Naive thymus-derived CD4-positive, alpha-beta T cell (primary cell): ENCODE data around the gene AIPL1. TPM values are rescaled to one million over a fixed set of nuclear protein-coding genes. Genes with fewer than 3 reads are reported as not detected.

ENCODE experiments used
- ATAC-seq: fragments of 150-1000 bp; cut with Tn5 transposase; 2 replicates; pipeline ENCODE4 v1.10.0; 2021; ENCODE audit warnings: mild to moderate bottlenecking, moderate library complexity
- CTCF ChIA-PET: fragments of 350-600 bp; sonication (Branson Sonifier 250); formaldehyde crosslinking; loops from one replicate; lab custom pipeline; 2021; ENCODE audit warnings: antibody characterized with exemption; lab: Charles Lee
- POLR2A ChIA-PET: fragments of 350-600 bp; sonication (Branson Sonifier 250); formaldehyde crosslinking; loops from one replicate; lab custom pipeline; 2021; ENCODE audit warnings: antibody characterized with exemption, inconsistent platforms; lab: Charles Lee
- DNase-seq, 9 donors: peaks; one replicate each; pipeline versions ENCODE4 v3.0.0 to v3.0.0-alpha.2; 2020 to 2022; ENCODE audit warnings: mixed read lengths in 1 of 9
- H3K27ac ChIP-seq: one replicate; pipeline ENCODE4 v1.7.0; 2013; ENCODE audit warnings: mild to moderate bottlenecking, low read depth, low read length, moderate library complexity
- H3K27me3 ChIP-seq, 2 donors: one replicate each; pipeline ENCODE4 v1.7.0; 2013; ENCODE audit warnings: low read length in 2 of 2, mild to moderate bottlenecking in 2 of 2, moderate library complexity in 2 of 2; ENCODE audit not compliant: control insufficient read depth in 2 of 2, insufficient read depth in 2 of 2
- H3K36me3 ChIP-seq, 3 experiments: 1 replicate in 2 of 3; 2 replicates in 1 of 3; pipeline ENCODE4 v1.7.0; 2013; ENCODE audit warnings: low read length in 3 of 3, mild to moderate bottlenecking in 3 of 3, moderate library complexity in 1 of 3; ENCODE audit not compliant: insufficient read depth in 3 of 3, control insufficient read depth in 2 of 3
- H3K4me1 ChIP-seq, 2 donors: one replicate each; pipeline ENCODE4 v1.7.0; 2013; ENCODE audit warnings: low read length in 2 of 2, mild to moderate bottlenecking in 2 of 2, moderate library complexity in 1 of 2; ENCODE audit not compliant: control insufficient read depth in 2 of 2, insufficient read depth in 2 of 2
- H3K4me3 ChIP-seq: 2 replicates; pipeline ENCODE4 v1.7.0; 2013; ENCODE audit warnings: mild to moderate bottlenecking, low read length
- H3K9me3 ChIP-seq, 3 experiments: 1 replicate in 2 of 3; 2 replicates in 1 of 3; pipeline ENCODE4 v1.7.0; 2013; ENCODE audit warnings: low read length in 3 of 3; ENCODE audit not compliant: control insufficient read depth in 2 of 3
- H3K27ac Mint-ChIP-seq, 9 donors: one replicate each; pipeline ENCODE4 v1.8.0; 2020 to 2022; ENCODE audit warnings: mixed read lengths in 9 of 9, mild to moderate bottlenecking in 8 of 9, moderate library complexity in 5 of 9, inconsistent platforms in 2 of 9
- H3K27me3 Mint-ChIP-seq, 5 donors: one replicate each; pipeline ENCODE4 v1.8.0; 2021 to 2022; ENCODE audit warnings: mixed read lengths in 5 of 5, mild to moderate bottlenecking in 1 of 5
- H3K36me3 Mint-ChIP-seq, 5 donors: one replicate each; pipeline ENCODE4 v1.8.0; 2020 to 2022; ENCODE audit warnings: mixed read lengths in 5 of 5, mild to moderate bottlenecking in 3 of 5, inconsistent platforms in 1 of 5
- H3K4me1 Mint-ChIP-seq, 7 donors: one replicate each; pipeline ENCODE4 v1.8.0; 2020 to 2022; ENCODE audit warnings: mixed read lengths in 7 of 7, mild to moderate bottlenecking in 3 of 7, inconsistent platforms in 1 of 7
- H3K4me3 Mint-ChIP-seq, 10 donors: one replicate each; pipeline ENCODE4 v1.8.0; 2020 to 2022; ENCODE audit warnings: mild to moderate bottlenecking in 10 of 10, mixed read lengths in 10 of 10, moderate library complexity in 6 of 10, inconsistent platforms in 2 of 10
- H3K9me3 Mint-ChIP-seq, 11 donors: one replicate each; pipeline ENCODE4 v1.8.0; 2020 to 2022; ENCODE audit warnings: mixed read lengths in 11 of 11, mild to moderate bottlenecking in 4 of 11, inconsistent platforms in 1 of 11, moderate library complexity in 1 of 11
- intact Hi-C, 2 donors: fragments of 100-400 bp; cut with micrococcal nuclease; formaldehyde crosslinking; loops; one replicate each; pipeline ENCODE4 v1.15.1; 2023
- polyA plus RNA-seq, 2 donors: library from polyadenylated mRNA; unstranded; fragments of 300-500 nt; fragmentation: Illumina TruSeq; gene quantifications; one replicate each; pipeline ENCODE4 v1.2.3, GENCODE V29; 2021
- total RNA-seq, 6 experiments: library from RNA in 5 of 6; stranded (reverse) in 5 of 6; gene quantifications; 1 replicate in 5 of 6; 2 replicates in 1 of 6; pipeline ENCODE4 v1.2.3 and lab custom pipeline; 2021 to 2026

Gene AIPL1
- total and polyA plus RNA-seq, 7 experiments from 2014 or later, result not detected

DNA sequence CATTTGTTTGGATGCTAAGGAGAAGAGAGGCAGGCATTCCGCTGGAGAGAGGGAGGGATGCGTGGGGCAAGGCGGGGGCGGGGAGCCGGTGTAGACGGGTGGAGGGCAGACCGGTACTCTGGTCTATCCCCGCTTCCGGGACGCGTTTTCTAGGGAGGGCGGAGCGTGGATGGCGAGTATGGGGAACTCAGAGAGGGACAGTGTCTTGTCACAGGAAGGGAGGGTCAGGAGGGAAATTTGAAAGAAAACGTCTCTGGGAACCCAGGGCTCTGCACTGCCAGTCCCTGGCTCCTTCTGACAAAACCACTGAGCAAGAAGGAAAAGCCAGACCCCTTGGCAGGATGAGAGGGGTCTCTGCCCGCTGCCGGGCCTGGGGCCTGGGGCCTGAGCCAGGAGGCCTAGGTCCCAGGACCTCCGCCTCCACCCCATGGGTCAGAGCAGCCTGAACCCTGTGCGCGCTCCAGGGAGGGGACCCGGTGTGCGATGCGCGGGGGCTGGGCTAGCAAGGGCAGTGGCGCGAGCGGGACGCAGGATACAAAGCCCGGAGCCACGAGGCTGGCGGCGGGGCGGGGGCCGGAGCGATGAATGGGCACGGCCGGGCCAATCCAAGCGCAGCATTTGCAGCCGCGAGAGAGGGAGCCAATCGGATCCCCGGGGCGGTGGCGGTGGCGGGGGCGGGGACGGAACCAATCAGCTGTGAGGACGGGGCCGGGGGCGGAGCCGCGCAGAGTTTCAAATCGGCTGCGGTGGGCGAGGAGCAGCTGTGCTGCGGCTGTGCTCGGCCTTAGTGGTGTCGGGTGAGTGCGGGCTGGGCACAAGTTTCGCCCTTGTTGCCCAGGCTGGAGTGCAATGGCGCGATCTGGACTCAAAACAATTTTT is 9.0 kb upstream of the AIPL1 start, which contains the start of gene PIMREG:
Gene PIMREG, plus strand, starts transcription at position 764 of the 879 bp plus-strand sequence. CDS start 656 bp downstream, outside the sequence.
- H3K27ac ChIP-seq, result peak within 1 kb of the TSS; percentile 56
- H3K4me1 Mint-ChIP-seq, result peaks cover 10 to 15% (median 13%) of the 10 kb centered on the region in 7 donors
- peaks cover 0 to 2% (median 0%) of the 10 kb centered on the region in 5 donors for H3K36me3 Mint-ChIP-seq

DNA sequence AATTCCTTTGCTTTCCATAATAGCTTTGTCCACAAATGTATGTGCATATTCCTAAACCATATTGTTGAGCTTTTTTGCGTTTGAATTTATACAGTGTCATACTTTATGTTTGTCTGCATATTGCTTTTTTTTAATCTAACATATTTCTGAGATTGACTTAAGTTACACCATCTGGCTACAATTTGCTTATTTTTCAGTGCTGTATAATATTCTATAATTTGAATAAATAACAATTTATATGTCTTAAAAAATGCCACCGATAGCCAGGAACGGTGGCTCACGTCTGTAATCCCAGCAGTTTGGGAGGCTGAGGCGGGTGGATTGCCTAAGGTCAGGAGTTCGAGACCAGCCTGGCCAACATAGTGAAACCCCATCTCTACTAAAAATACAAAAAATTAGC is 7.9 kb upstream of the AIPL1 start:
- POLR2A ChIA-PET, result no interaction called here
- intact Hi-C loops, result loop anchor here (5.0 to 10.0 kb wide), 3 partner anchors 202 to 1025 kb away; partner anchors contain the start of genes KIAA0753 (in 2 of the 2), TXNDC17 (in 2 of the 2) and NUP88 (in 1 of the 2)
- H3K27ac Mint-ChIP-seq, result no peak overlapping the region
- Histone ChIP-seq H3K27ac (no peak overlapping the region), H3K36me3 (no peaks in the 10 kb centered on the region), H3K4me1 (peaks cover 5 to 6% of the 10 kb centered on the region in 2 donors), H3K4me3 (no peak overlapping the region), H3K27me3 (no peaks in the 10 kb centered on the region), H3K9me3 (no peaks in the 10 kb centered on the region)
- H3K27me3 Mint-ChIP-seq, result peaks cover 0 to 46% (median 2%) of the 10 kb centered on the region in 5 donors
- CTCF ChIA-PET, result interaction anchor here (0.6 to 1.6 kb wide), 3 partner anchors 19 to 850 kb away, joined by 3 to 5 read pairs (median 4); no protein-coding TSS in a partner anchor
- H3K4me3 Mint-ChIP-seq, result peak overlapping the region in 6 of 10 donors; percentile 6 to 96 (median 88)
- peaks cover 10 to 15% (median 13%) of the 10 kb centered on the region in 7 donors for H3K4me1 Mint-ChIP-seq
- H3K9me3 Mint-ChIP-seq, result no peaks in the 10 kb centered on the region
- ATAC-seq (no peak), DNase-seq (no peak)
- H3K36me3 Mint-ChIP-seq, result peaks cover 0 to 2% (median 0%) of the 10 kb centered on the region in 5 donors

More for the DNA sequence above, 9.0 kb upstream of the AIPL1 start, which contains the start of gene PIMREG:
- Histone ChIP-seq H3K9me3 (no peaks in the 10 kb centered on the region), H3K4me3 (peak within 1 kb of the TSS; percentile 77), H3K27me3 (no peaks in the 10 kb centered on the region), H3K4me1 (peaks cover 5 to 6% of the 10 kb centered on the region in 2 donors), H3K36me3 (no peaks in the 10 kb centered on the region)
- peak; percentile 98 for ATAC-seq
- intact Hi-C loops, result loop anchor here (1.0 to 10.0 kb wide), 6 partner anchors 11 to 1027 kb away; partner anchors contain the start of genes KIAA0753 (in 2 of the 2), TXNDC17 (in 2 of the 2), DERL2 (in 1 of the 2) and MIS12 (in 1 of the 2)
- Mint-ChIP-seq H3K27ac (peak within 1 kb of the TSS in 8 of 9 donors; percentile 63 to 93 (median 84)), H3K27me3 (peaks cover 0 to 39% (median 0%) of the 10 kb centered on the region in 5 donors), H3K4me3 (peak within 1 kb of the TSS; percentile 85 to 98 (median 92)), H3K9me3 (no peaks in the 10 kb centered on the region)
- peak; percentile 74 to 93 (median 84) for DNase-seq
- ChIA-PET POLR2A (interaction anchor here (1.6 to 2.3 kb wide), 2 partner anchors 10 to 11 kb away, joined by 3 to 9 read pairs; no protein-coding TSS in a partner anchor), CTCF (interaction anchor here (1.1 to 1.3 kb wide), 2 partner anchors 30 to 856 kb away, joined by 3 read pairs; no protein-coding TSS in a partner anchor)

GRCh38 chr17:6439951-6440350 is 5.0 kb upstream of the AIPL1 start:
- Histone ChIP-seq H3K27me3 (no peaks in the 10 kb centered on the region), H3K4me3 (no peak overlapping the region), H3K36me3 (no peaks in the 10 kb centered on the region), H3K27ac (no peak overlapping the region), H3K4me1 (peaks cover 5 to 6% of the 10 kb centered on the region in 2 donors), H3K9me3 (no peaks in the 10 kb centered on the region)
- ChIA-PET CTCF (interaction anchor here (0.7 to 2.0 kb wide), 4 partner anchors 10 to 852 kb away, joined by 3 to 6 read pairs (median 3); no protein-coding TSS in a partner anchor), POLR2A (interaction anchor here (0.7 kb wide), 1 partner anchor 13 kb away, joined by 3 read pairs; no protein-coding TSS in a partner anchor)
- intact Hi-C loops, result loop anchor here (5.0 to 10.0 kb wide), 3 partner anchors 205 to 1023 kb away; partner anchors contain the start of genes KIAA0753 (in 2 of the 2), TXNDC17 (in 2 of the 2) and NUP88 (in 1 of the 2)
- no peak overlapping the region for H3K27ac Mint-ChIP-seq
- H3K27me3 Mint-ChIP-seq, result peaks cover 7 to 62% (median 10%) of the 10 kb centered on the region in 5 donors
- H3K4me1 Mint-ChIP-seq, result peaks cover 11 to 15% (median 13%) of the 10 kb centered on the region in 7 donors
- ATAC-seq (no peak), DNase-seq (no peak)
- no peak overlapping the region for H3K4me3 Mint-ChIP-seq
- H3K9me3 Mint-ChIP-seq, result no peaks in the 10 kb centered on the region
- peaks cover 0 to 2% (median 0%) of the 10 kb centered on the region in 5 donors for H3K36me3 Mint-ChIP-seq

DNA sequence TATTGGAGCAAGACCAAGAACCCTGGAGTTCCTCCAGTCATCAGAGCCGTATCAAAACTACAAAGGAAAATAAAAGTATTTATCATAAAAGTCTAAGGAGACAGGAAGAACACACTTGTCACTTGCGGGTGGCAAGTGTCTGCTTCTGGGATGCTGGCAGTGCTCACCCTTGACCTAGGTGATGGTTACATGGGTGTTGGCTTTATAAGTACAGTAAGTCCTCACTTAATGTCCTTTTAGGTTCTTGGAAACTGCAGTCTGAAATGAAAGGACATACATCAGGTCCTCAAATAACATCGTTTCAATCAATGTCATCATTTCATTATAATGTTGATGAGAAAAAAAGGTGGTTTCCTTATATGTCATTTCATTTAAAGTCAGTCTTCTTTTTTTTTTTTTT is 3.0 kb upstream of the AIPL1 start:
- CTCF ChIA-PET, result interaction anchor here (0.6 kb wide), 1 partner anchor 932 kb away, joined by 3 read pairs; no protein-coding TSS in a partner anchor
- Mint-ChIP-seq H3K27ac (no peak overlapping the region), H3K4me1 (peaks cover 0 to 2% (median 0%) of the 10 kb centered on the region in 7 donors), H3K4me3 (no peak overlapping the region), H3K27me3 (peaks cover 7 to 73% (median 10%) of the 10 kb centered on the region in 5 donors), H3K36me3 (no peaks in the 10 kb centered on the region), H3K9me3 (no peaks in the 10 kb centered on the region)
- H3K36me3 ChIP-seq, result no peaks in the 10 kb centered on the region
- H3K9me3 ChIP-seq, result no peaks in the 10 kb centered on the region
- intact Hi-C loops, result loop anchor here in 1 of 2 donors (5.0 kb wide), 1 partner anchor 731 kb away; no protein-coding TSS in a partner anchor
- H3K4me1 ChIP-seq, result no peaks in the 10 kb centered on the region
- ATAC-seq (no peak), DNase-seq (no peak)
- POLR2A ChIA-PET, result interaction anchor here (0.7 kb wide), 1 partner anchor 77 kb away, joined by 3 read pairs; no protein-coding TSS in a partner anchor
- no peaks in the 10 kb centered on the region for H3K27me3 ChIP-seq
- no peak overlapping the region for H3K4me3 ChIP-seq
- no peak overlapping the region for H3K27ac ChIP-seq

- Histone ChIP-seq H3K36me3 (no peaks in the 10 kb centered on the region), H3K4me1 (no peaks in the 10 kb centered on the region), H3K4me3 (no peak overlapping the region), H3K9me3 (no peaks in the 10 kb centered on the region), H3K27ac (no peak overlapping the region), H3K27me3 (no peaks in the 10 kb centered on the region)
- no peak overlapping the region for H3K27ac Mint-ChIP-seq
- intact Hi-C loops, result loop anchor here in 1 of 2 donors (5.0 kb wide), 1 partner anchor 730 kb away; no protein-coding TSS in a partner anchor
- ATAC-seq, result no peak
- H3K4me1 Mint-ChIP-seq, result peaks cover 0 to 2% (median 0%) of the 10 kb centered on the region in 7 donors
- no peaks in the 10 kb centered on the region for H3K36me3 Mint-ChIP-seq
- no peak overlapping the region for H3K4me3 Mint-ChIP-seq
- DNase-seq, result no peak
- POLR2A ChIA-PET, result no interaction called here
- no peaks in the 10 kb centered on the region for H3K9me3 Mint-ChIP-seq
- CTCF ChIA-PET, result interaction anchor here (0.6 kb wide), 1 partner anchor 931 kb away, joined by 3 read pairs; no protein-coding TSS in a partner anchor
- peaks cover 7 to 75% (median 10%) of the 10 kb centered on the region in 5 donors for H3K27me3 Mint-ChIP-seq
These were observed 2.5 kb upstream of the AIPL1 start for GRCh38 chr17:6437466-6437865.
